GM10266 (cell line): ENCODE results near the gene ITPK1.

Experiments
- DNase-seq: peaks from one replicate; pipeline ENCODE4 v3.0.0; 2012; ENCODE audit errors: extremely low spot score
- CTCF ChIP-seq: IDR thresholded peaks from 2 replicates; pipeline ENCODE4 v1.5.1; 2012; ENCODE audit warnings: mild to moderate bottlenecking, low read depth; ENCODE audit not compliant: control insufficient read depth, insufficient read depth; ENCODE audit errors: missing control alignments

ITPK1 gene

GRCh38 chr14:93006567-93007051, 109.1 kb downstream of the ITPK1 start:
- no peak for DNase-seq

GRCh38 chr14:93005838-93006237, 109.9 kb downstream of the ITPK1 start:
- no peak for TF ChIP-seq CTCF
- DNase-seq = no peak

More at GRCh38 chr14:93006567-93007051, 109.1 kb downstream of the ITPK1 start:
- TF ChIP-seq CTCF = no peak

- no peak for TF ChIP-seq CTCF
- DNase-seq = no peak
These were observed 110.5 kb downstream of the ITPK1 start for GRCh38 chr14:93005135-93005813.

GRCh38 chr14:93004699-93005082, 111.0 kb downstream of the ITPK1 start:
- no peak for TF ChIP-seq CTCF

GRCh38 chr14:93003945-93004698, 111.6 kb downstream of the ITPK1 start:
- no peak for DNase-seq

More at GRCh38 chr14:93004699-93005082, 111.0 kb downstream of the ITPK1 start:
- DNase-seq = no peak

GRCh38 chr14:93002851-93003298, 112.8 kb downstream of the ITPK1 start:
- no peak for DNase-seq
- TF ChIP-seq CTCF = no peak

More at GRCh38 chr14:93003945-93004698, 111.6 kb downstream of the ITPK1 start:
- no peak for TF ChIP-seq CTCF

- DNase-seq = no peak
- no peak for TF ChIP-seq CTCF
These were observed 113.7 kb downstream of the ITPK1 start for GRCh38 chr14:93002049-93002448.
